Calu3 (cell line): Measurements from ENCODE around the gene NRCAM. TPM values are rescaled to one million over a fixed set of nuclear protein-coding genes. Genes with fewer than 3 reads are reported as not detected.

Experiments used
- BruUV-seq: library from RNA; stranded (reverse); fragments of 400-500 nt; replicated peaks from 2 replicates; lab custom pipeline; 2021; lab: Mats Ljungman, UMichigan
- CTCF ChIA-PET: fragments of 300-600 bp; sonication (Branson Sonifier 250); formaldehyde crosslinking; loops from one replicate; lab custom pipeline; 2022; ENCODE audit warnings: antibody characterized with exemption; lab: Charles Lee
- DNase-seq: peaks from one replicate; pipeline ENCODE4 v3.0.0; 2022
- H3K27ac Mint-ChIP-seq: one replicate; pipeline ENCODE4 v1.8.0; 2022; ENCODE audit warnings: mixed read lengths; ENCODE audit not compliant: unreplicated experiment
- H3K27me3 Mint-ChIP-seq: one replicate; pipeline ENCODE4 v1.8.0; 2022; ENCODE audit warnings: mixed read lengths; ENCODE audit not compliant: unreplicated experiment
- H3K36me3 Mint-ChIP-seq: one replicate; pipeline ENCODE4 v1.8.0; 2022; ENCODE audit warnings: mild to moderate bottlenecking, moderate library complexity, mixed read lengths; ENCODE audit not compliant: insufficient read depth, unreplicated experiment
- H3K4me1 Mint-ChIP-seq: one replicate; pipeline ENCODE4 v1.8.0; 2022; ENCODE audit warnings: mild to moderate bottlenecking, low read depth, mixed read lengths; ENCODE audit not compliant: unreplicated experiment
- H3K4me3 Mint-ChIP-seq: one replicate; pipeline ENCODE4 v1.8.0; 2022; ENCODE audit warnings: mild to moderate bottlenecking, low read depth, moderate library complexity, mixed read lengths; ENCODE audit not compliant: unreplicated experiment
- H3K9me3 Mint-ChIP-seq: one replicate; pipeline ENCODE4 v1.8.0; 2022; ENCODE audit warnings: low read depth, mixed read lengths; ENCODE audit not compliant: unreplicated experiment
- CTCF ChIP-seq: fragments of 200-600 bp; IDR thresholded peaks from one replicate; pipeline ENCODE4 v1.8.0; 2022; ENCODE audit warnings: antibody characterized with exemption; ENCODE audit not compliant: unreplicated experiment
- intact Hi-C: fragments of 100-400 bp; cut with micrococcal nuclease; formaldehyde crosslinking; loops from one replicate; pipeline ENCODE4 v1.10.0; 2022; ENCODE audit not compliant: unreplicated experiment
- total RNA-seq: library from RNA; stranded (reverse); gene quantifications from 2 replicates; pipeline ENCODE4 v1.2.3, GENCODE V29; 2022

Gene NRCAM
- total RNA-seq, 1 experiment from 2014 or later, result 15.0 TPM

GRCh38 chr7:108487646-108488045, 31.4 kb upstream of the NRCAM start:
- Mint-ChIP-seq H3K36me3 (no peaks in the 10 kb centered on the region), H3K27me3 (no peaks in the 10 kb centered on the region), H3K9me3 (no peaks in the 10 kb centered on the region), H3K4me1 (no peaks in the 10 kb centered on the region), H3K4me3 (no peak overlapping the region), H3K27ac (no peak overlapping the region)
- BruUV-seq, result no TSS peak
- CTCF ChIA-PET, result no interaction called here
- no peak for TF ChIP-seq CTCF
- DNase-seq, result no peak
- intact Hi-C loops, result no loop called here

GRCh38 chr7:108486291-108486966, 30.2 kb upstream of the NRCAM start:
- no peak overlapping the region for H3K27ac Mint-ChIP-seq
- intact Hi-C loops, result no loop called here
- H3K4me3 Mint-ChIP-seq, result no peak overlapping the region
- BruUV-seq, result no TSS peak
- CTCF ChIA-PET, result no interaction called here
- no peaks in the 10 kb centered on the region for H3K4me1 Mint-ChIP-seq
- H3K36me3 Mint-ChIP-seq, result no peaks in the 10 kb centered on the region
- H3K27me3 Mint-ChIP-seq, result no peaks in the 10 kb centered on the region
- TF ChIP-seq CTCF, result no peak
- H3K9me3 Mint-ChIP-seq, result no peaks in the 10 kb centered on the region
- DNase-seq, result no peak

GRCh38 chr7:108484137-108484536, 27.9 kb upstream of the NRCAM start:
- H3K9me3 Mint-ChIP-seq, result no peaks in the 10 kb centered on the region
- intact Hi-C loops, result no loop called here
- H3K27me3 Mint-ChIP-seq, result no peaks in the 10 kb centered on the region
- H3K36me3 Mint-ChIP-seq, result no peaks in the 10 kb centered on the region
- TF ChIP-seq CTCF, result no peak
- H3K27ac Mint-ChIP-seq, result no peak overlapping the region
- CTCF ChIA-PET, result interaction anchor here (0.5 kb wide), 1 partner anchor 501 kb away, joined by 4 read pairs; no protein-coding TSS in a partner anchor
- DNase-seq, result no peak
- H3K4me3 Mint-ChIP-seq, result no peak overlapping the region
- H3K4me1 Mint-ChIP-seq, result no peaks in the 10 kb centered on the region
- BruUV-seq, result no TSS peak

- no peak for DNase-seq
- no peaks in the 10 kb centered on the region for H3K9me3 Mint-ChIP-seq
- H3K4me1 Mint-ChIP-seq, result no peaks in the 10 kb centered on the region
- no peak for TF ChIP-seq CTCF
- H3K27me3 Mint-ChIP-seq, result no peaks in the 10 kb centered on the region
- H3K4me3 Mint-ChIP-seq, result no peak overlapping the region
- intact Hi-C loops, result no loop called here
- no peaks in the 10 kb centered on the region for H3K36me3 Mint-ChIP-seq
- no peak overlapping the region for H3K27ac Mint-ChIP-seq
- CTCF ChIA-PET, result no interaction called here
- BruUV-seq, result no TSS peak
These were observed 24.1 kb upstream of the NRCAM start for GRCh38 chr7:108480311-108480710.
